Heart right ventricle (tissue), 16 donors: ENCODE data around the gene GLS. TPM values are rescaled to one million over a fixed set of nuclear protein-coding genes. Genes with fewer than 3 reads are reported as not detected.

ENCODE experiments used
- ATAC-seq, 8 donors: fragments of 200-7000 bp; cut with Tn5 transposase; one replicate each; pipeline ENCODE4 v1.9.1; 2020; ENCODE audit warnings: mild to moderate bottlenecking in 8 of 8, moderate library complexity in 8 of 8, moderate number of reproducible peaks in 1 of 8
- DNase-seq, 2 donors: peaks; one replicate each; pipeline ENCODE4 v3.0.0-alpha.2; 2020
- H3K27ac ChIP-seq, 10 donors: fragments of 200-600 bp; sonication (generic) in 2 of 10; one replicate each; pipeline versions ENCODE4 v1.5.0 to v1.8.0; 2020 to 2022; ENCODE audit warnings: mild to moderate bottlenecking in 3 of 10
- H3K27me3 ChIP-seq, 7 donors: fragments of 200-600 bp; one replicate each; pipeline ENCODE4 v1.8.0; 2021 to 2022; ENCODE audit warnings: mild to moderate bottlenecking in 2 of 7
- H3K36me3 ChIP-seq, 9 donors: fragments of 200-600 bp; sonication (generic) in 1 of 9; one replicate each; pipeline versions ENCODE4 v1.5.0 to v1.8.0; 2020 to 2022; ENCODE audit warnings: mild to moderate bottlenecking in 2 of 9
- H3K4me1 ChIP-seq, 9 donors: fragments of 200-600 bp; sonication (generic) in 1 of 9; one replicate each; pipeline versions ENCODE4 v1.5.0 to v1.8.0; 2020 to 2022; ENCODE audit warnings: mild to moderate bottlenecking in 4 of 9
- H3K4me3 ChIP-seq, 10 donors: fragments of 200-600 bp; sonication (generic) in 2 of 10; one replicate each; pipeline versions ENCODE4 v1.5.0 to v1.8.0; 2020 to 2022; ENCODE audit warnings: mild to moderate bottlenecking in 7 of 10, moderate library complexity in 2 of 10
- H3K9me3 ChIP-seq, 11 donors: fragments of 200-600 bp in 10 of 11; sonication (generic) in 2 of 11; one replicate each; pipeline versions ENCODE4 v1.5.0 to v1.8.0; 2013 to 2022; ENCODE audit warnings: mild to moderate bottlenecking in 2 of 11, control low read depth in 1 of 11, moderate library complexity in 1 of 11
- WGBS, 2 donors: extraction: QIAGEN DNeasy Blood & Tissue Kit; methylation state at CpG; one replicate each; pipeline ENCODE4 v1.1.7; 2013; ENCODE audit warnings: inconsistent platforms in 1 of 2; 5-methylcytosine and 5-hydroxymethylcytosine counted together
- intact Hi-C, 10 donors: fragments of 100-400 bp; cut with DNase I; formaldehyde crosslinking; loops; one replicate each; pipeline versions ENCODE4 v1.11.1 to v1.14.2; 2022
- polyA plus RNA-seq, 2 donors: library from polyadenylated mRNA; stranded (reverse); fragments of 200-250 nt; gene quantifications; one replicate each; pipeline ENCODE4 v1.2.3, GENCODE V29; 2013
- total RNA-seq, 10 donors: library from RNA; stranded (reverse); fragmentation: NEBNext Ultra II Directional in 3 of 10; extraction: Animal tissue kit (Norgen Biotek cat#: 25700) in 3 of 10; gene quantifications; one replicate each; pipeline versions ENCODE4 v1.2.1 to v1.2.4, GENCODE V29; 2021 to 2023
- TF ChIP-seq, protein P1 (sequence below), 9 donors: fragments of 200-600 bp; sonication (generic) in 2 of 9; IDR thresholded peaks; one replicate each; pipeline versions ENCODE4 v1.5.0 to v1.8.0; 2021 to 2022; ENCODE audit warnings: antibody characterized with exemption in 9 of 9, mild to moderate bottlenecking in 5 of 9, moderate library complexity in 1 of 9
- donor health status: Arrhythmogenic right ventricular cardiomyopathy.
- donor health status: ischemic (EF 13 %, LVEDD 7.1; RV severe dilation, severe dysfunction).
- donor health status: healthy with polysubstance abuse.
- donor health status: DM: no; HTN: yes; CAD: no.
- donor health status: DM: no; HTN: no; CAD: no.
- donor health status: ischemic (EF 25% LVEDD 6.9; RV normal size, moderate dysfunction).
- donor health status: ischemic (EF 25% LVEDD 5.7; RV mildly dilated, moderate dysfunction).
- donor health status: healthy.
- donor health status: DM: yes; HTN: yes; CAD: no.
- donor health status: Ischemic cardiomyopathy.
- donor health status: ischemic (EF 35%, LVEDD 5.7; RV mildly dilated, moderate dysfunction).
- donor health status: nonischemic (EF 11% LVEDD 7.7; RV severe dilation, severe dysfunction).
- donor health status: DM: yes; HTN: yes; CAD: no.
- donor health status: PGD.
- donor health status: ischemic (EF 29% LVEDD 5.4; RV normal size, mild dysfunction).
- donor health status: nonischemic (EF 23%, LVEDD 6.1; RV moderate dilation, normal function).

The GLS gene
- total and polyA plus RNA-seq, 12 donors = 17.1 to 73.5 (median 54.3) TPM

DNA sequence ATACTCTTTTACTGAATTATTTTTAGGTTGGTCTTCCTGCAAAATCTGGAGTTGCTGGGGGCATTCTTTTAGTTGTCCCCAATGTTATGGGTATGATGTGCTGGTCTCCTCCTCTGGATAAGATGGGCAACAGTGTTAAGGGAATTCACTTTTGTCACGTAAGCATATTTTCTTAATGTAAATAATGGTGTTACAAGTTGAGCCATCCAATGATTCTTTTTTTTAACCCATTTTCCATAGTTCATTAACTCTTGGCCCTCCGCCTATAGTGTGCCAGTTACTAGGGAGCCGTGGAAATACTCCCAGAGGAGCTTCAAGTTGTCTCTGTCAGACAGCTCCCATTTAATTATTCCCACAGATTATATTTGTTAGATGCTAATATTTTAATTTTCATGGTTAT, 49.8 kb downstream of the GLS start:
- TF ChIP-seq, protein P1, sequence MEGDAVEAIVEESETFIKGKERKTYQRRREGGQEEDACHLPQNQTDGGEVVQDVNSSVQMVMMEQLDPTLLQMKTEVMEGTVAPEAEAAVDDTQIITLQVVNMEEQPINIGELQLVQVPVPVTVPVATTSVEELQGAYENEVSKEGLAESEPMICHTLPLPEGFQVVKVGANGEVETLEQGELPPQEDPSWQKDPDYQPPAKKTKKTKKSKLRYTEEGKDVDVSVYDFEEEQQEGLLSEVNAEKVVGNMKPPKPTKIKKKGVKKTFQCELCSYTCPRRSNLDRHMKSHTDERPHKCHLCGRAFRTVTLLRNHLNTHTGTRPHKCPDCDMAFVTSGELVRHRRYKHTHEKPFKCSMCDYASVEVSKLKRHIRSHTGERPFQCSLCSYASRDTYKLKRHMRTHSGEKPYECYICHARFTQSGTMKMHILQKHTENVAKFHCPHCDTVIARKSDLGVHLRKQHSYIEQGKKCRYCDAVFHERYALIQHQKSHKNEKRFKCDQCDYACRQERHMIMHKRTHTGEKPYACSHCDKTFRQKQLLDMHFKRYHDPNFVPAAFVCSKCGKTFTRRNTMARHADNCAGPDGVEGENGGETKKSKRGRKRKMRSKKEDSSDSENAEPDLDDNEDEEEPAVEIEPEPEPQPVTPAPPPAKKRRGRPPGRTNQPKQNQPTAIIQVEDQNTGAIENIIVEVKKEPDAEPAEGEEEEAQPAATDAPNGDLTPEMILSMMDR (IDR thresholded peaks at IDR 0.05) = no peak
- Histone ChIP-seq H3K4me3 (no peak overlapping the region), H3K36me3 (peaks cover 0 to 94% (median 16%) of the 10 kb centered on the region in 9 donors), H3K9me3 (no peaks in the 10 kb centered on the region), H3K4me1 (peaks cover 0 to 4% (median 0%) of the 10 kb centered on the region in 9 donors), H3K27me3 (no peaks in the 10 kb centered on the region), H3K27ac (no peak overlapping the region)
- no peak for DNase-seq
- 87 to 96% methylated on average over 3 of the region's 3 CpGs for WGBS, 2 donors
- ATAC-seq = no peak
- intact Hi-C loops = no loop called here

DNA sequence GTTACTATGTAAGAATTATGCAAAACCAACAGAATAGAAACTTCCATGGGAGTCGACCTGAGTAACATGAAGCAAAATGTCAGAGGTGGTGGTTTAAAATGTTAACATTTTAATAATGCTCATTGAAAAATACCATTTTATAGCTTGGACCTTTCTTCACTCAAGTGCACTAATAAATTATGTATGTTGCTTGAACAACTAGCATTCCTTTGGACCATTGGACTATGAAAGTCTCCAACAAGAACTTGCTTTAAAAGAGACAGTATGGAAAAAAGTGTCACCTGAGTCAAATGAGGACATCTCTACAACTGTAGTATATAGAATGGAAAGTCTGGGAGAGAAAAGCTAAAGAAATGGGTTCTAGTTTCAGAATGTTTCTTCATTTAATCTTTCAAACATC, 51.9 kb downstream of the GLS start:
- no peak for DNase-seq
- WGBS, 2 donors = 92 to 98% methylated on average over 1 of the region's 1 CpG
- H3K36me3 ChIP-seq = peaks cover 0 to 90% (median 16%) of the 10 kb centered on the region in 9 donors
- no peak for ATAC-seq
- no peak overlapping the region for H3K4me3 ChIP-seq
- TF ChIP-seq, protein P1 (IDR thresholded peaks at IDR 0.05) = no peak
- H3K27me3 ChIP-seq = no peaks in the 10 kb centered on the region
- no peak overlapping the region for H3K27ac ChIP-seq
- no peaks in the 10 kb centered on the region for H3K9me3 ChIP-seq
- intact Hi-C loops = no loop called here
- H3K4me1 ChIP-seq = peaks cover 0 to 4% (median 0%) of the 10 kb centered on the region in 9 donors

DNA sequence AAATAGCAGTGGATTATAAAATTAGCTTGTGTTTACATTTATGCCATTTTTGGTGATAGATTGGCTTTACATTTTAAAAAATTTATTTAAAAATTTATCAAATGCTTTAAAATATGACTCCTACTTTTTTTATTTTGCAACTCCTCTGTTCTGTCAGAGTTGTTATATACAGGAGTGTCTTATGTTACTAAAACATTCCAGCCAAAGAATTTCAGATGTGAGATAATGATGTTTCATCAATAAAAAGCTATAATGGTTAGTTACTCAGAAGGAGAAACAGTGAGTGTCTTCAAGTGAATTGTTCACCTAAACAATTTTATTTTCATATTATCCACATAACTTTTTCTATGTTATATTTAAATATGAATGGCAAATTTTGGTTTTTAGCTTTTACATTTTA, 52.7 kb downstream of the GLS start:
- peaks cover 0 to 82% (median 14%) of the 10 kb centered on the region in 9 donors for H3K36me3 ChIP-seq

DNA sequence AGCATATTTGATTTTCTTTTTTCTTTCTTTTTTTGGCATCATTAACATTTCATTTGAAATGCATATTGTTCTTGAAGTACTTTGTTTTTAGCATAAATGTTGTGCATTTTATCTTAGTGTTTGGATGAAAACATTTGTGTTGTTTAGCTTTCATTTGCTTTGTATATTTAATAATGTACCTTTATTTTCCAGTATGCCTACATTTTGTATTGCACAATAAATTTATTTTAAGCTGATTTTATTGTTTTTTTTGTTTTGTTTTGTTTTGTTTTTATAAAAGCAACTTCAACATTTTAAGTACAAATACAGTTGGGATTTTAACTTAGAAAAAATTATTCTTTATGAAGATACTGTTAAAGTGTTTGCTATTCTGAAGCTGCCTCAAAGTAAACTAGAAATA, 54.4 kb downstream of the GLS start:
- Histone ChIP-seq H3K4me1 (peaks cover 0 to 22% (median 13%) of the 10 kb centered on the region in 9 donors), H3K4me3 (no peak overlapping the region), H3K27me3 (no peaks in the 10 kb centered on the region), H3K9me3 (no peaks in the 10 kb centered on the region), H3K27ac (no peak overlapping the region), H3K36me3 (peaks cover 0 to 65% (median 6%) of the 10 kb centered on the region in 9 donors)
- TF ChIP-seq, protein P1 (IDR thresholded peaks at IDR 0.05) = no peak
- DNase-seq = no peak
- no peak for ATAC-seq
- intact Hi-C loops = no loop called here

More for the DNA sequence above, 52.7 kb downstream of the GLS start:
- no peak overlapping the region for H3K4me3 ChIP-seq
- H3K4me1 ChIP-seq = peaks cover 0 to 8% (median 4%) of the 10 kb centered on the region in 9 donors
- no peak overlapping the region for H3K27ac ChIP-seq
- no peaks in the 10 kb centered on the region for H3K9me3 ChIP-seq
- intact Hi-C loops = loop anchor here in 1 of 10 donors (1.0 kb wide), 1 partner anchor 10 kb away; no protein-coding TSS in a partner anchor
- no peaks in the 10 kb centered on the region for H3K27me3 ChIP-seq
- DNase-seq (no peak), ATAC-seq (no peak)
- TF ChIP-seq, protein P1 (IDR thresholded peaks at IDR 0.05) = no peak
